Stimulated activated CD4-positive, alpha-beta T cell treated with anti-CD3 and anti-CD28 coated beads, TNF-alpha, amount 100 ng/mL, for 48 hours (primary cell): Measurements from ENCODE around the gene ZDHHC11.
"Not testable (repeated sequence)": the region's sequence is repeated elsewhere in the genome, so short reads cannot be mapped to it uniquely, and the experiment has no call there.

Experiments
- DNase-seq, 3 donors: peaks; one replicate each; pipeline ENCODE4 v3.0.0-alpha.2; 2020; ENCODE audit warnings: low read depth in 3 of 3

Gene ZDHHC11

GRCh38 chr5:801472-801871, 49.3 kb downstream of the ZDHHC11 start:
- no peak for DNase-seq

- DNase-seq, result not testable (repeated sequence)
Observed at GRCh38 chr5:801055-801454, 49.7 kb downstream of the ZDHHC11 start.

GRCh38 chr5:798505-799138, 52.2 kb downstream of the ZDHHC11 start:
- not testable (repeated sequence) for DNase-seq

GRCh38 chr5:797986-798385, 52.8 kb downstream of the ZDHHC11 start:
- not testable (repeated sequence) for DNase-seq

- not testable (repeated sequence) for DNase-seq
Observed at GRCh38 chr5:795873-796272, 54.9 kb downstream of the ZDHHC11 start.

- not testable (repeated sequence) for DNase-seq
Observed at GRCh38 chr5:794948-795347, 55.8 kb downstream of the ZDHHC11 start.

GRCh38 chr5:788703-789102, 62.1 kb downstream of the ZDHHC11 start:
- DNase-seq, result not testable (repeated sequence)

GRCh38 chr5:787857-788233, 62.9 kb downstream of the ZDHHC11 start:
- DNase-seq, result not testable (repeated sequence)

- not testable (repeated sequence) for DNase-seq
Observed at GRCh38 chr5:787224-787856, 63.4 kb downstream of the ZDHHC11 start.

GRCh38 chr5:785181-785705, 65.5 kb downstream of the ZDHHC11 start:
- DNase-seq, result peak in 1 of 3 donors; percentile 20

GRCh38 chr5:784428-785177, 66.2 kb downstream of the ZDHHC11 start, which contains the start of gene ZDHHC11B:
Gene ZDHHC11B (minus strand): TSS chr5:784729. CDS start chr5:766919, 17,810 bp downstream.
- DNase-seq, result peak; percentile 86 to 94 (median 94)

GRCh38 chr5:783881-784427, 66.8 kb downstream of the ZDHHC11 start:
- DNase-seq, result not testable (repeated sequence)

- not testable (repeated sequence) for DNase-seq
Observed at GRCh38 chr5:783049-783802, 67.6 kb downstream of the ZDHHC11 start.

GRCh38 chr5:782356-782755, 68.4 kb downstream of the ZDHHC11 start:
- DNase-seq, result not testable (repeated sequence)

- DNase-seq, result not testable (repeated sequence)
Observed at GRCh38 chr5:780571-780970, 70.2 kb downstream of the ZDHHC11 start.

GRCh38 chr5:778967-779366, 71.8 kb downstream of the ZDHHC11 start:
- DNase-seq, result not testable (repeated sequence)

- DNase-seq, result not testable (repeated sequence)
Observed at GRCh38 chr5:778421-778820, 72.4 kb downstream of the ZDHHC11 start.

- DNase-seq, result no peak
Observed at GRCh38 chr5:777756-778161, 73.0 kb downstream of the ZDHHC11 start.

- no peak for DNase-seq
Observed at GRCh38 chr5:776862-777711, 73.7 kb downstream of the ZDHHC11 start.
